Activated T-cell treated with anti-CD3 and anti-CD28 coated beads, Interleukin-2, amount 50 U/mL, for 4 hours (primary cell): ENCODE data around the gene ISL2. TPM values are rescaled to one million over a fixed set of nuclear protein-coding genes. Genes with fewer than 3 reads are reported as not detected.
"Not testable (repeated sequence)": the region's sequence is repeated elsewhere in the genome, so short reads cannot be mapped to it uniquely, and the experiment has no call there.

Experiments
- ATAC-seq, 2 donors: fragments of 200-7000 bp; cut with Tn5 transposase; one replicate each; pipeline ENCODE4 v1.10.0; 2021
- DNase-seq: peaks from one replicate; pipeline ENCODE4 v3.0.0-alpha.2; 2020
- H3K27me3 Mint-ChIP-seq: one replicate; pipeline ENCODE4 v1.8.0; 2021; ENCODE audit warnings: low read depth, mixed read lengths
- H3K36me3 Mint-ChIP-seq: one replicate; pipeline ENCODE4 v1.8.0; 2022; ENCODE audit warnings: mixed read lengths; ENCODE audit not compliant: insufficient read depth
- H3K4me1 Mint-ChIP-seq: one replicate; pipeline ENCODE4 v1.8.0; 2021; ENCODE audit warnings: low read depth, mixed read lengths
- H3K4me3 Mint-ChIP-seq: one replicate; pipeline ENCODE4 v1.8.0; 2021; ENCODE audit warnings: mild to moderate bottlenecking, moderate library complexity, mixed read lengths
- H3K9me3 Mint-ChIP-seq: one replicate; pipeline ENCODE4 v1.8.0; 2021; ENCODE audit warnings: mixed read lengths
- total RNA-seq, 3 donors: library from RNA; stranded (reverse); gene quantifications; one replicate each; pipeline ENCODE4 v1.2.1, GENCODE V29; 2021

Gene ISL2
- under 1 TPM in 1 of 3 donors, not detected in 2; 0.11 TPM for total RNA-seq

- Mint-ChIP-seq H3K4me1 (peaks cover 46% of the 10 kb centered on the region), H3K4me3 (peak within 1 kb of the TSS; percentile 77), H3K36me3 (no peaks in the 10 kb centered on the region), H3K9me3 (no peaks in the 10 kb centered on the region), H3K27me3 (peaks cover 80% of the 10 kb centered on the region)
- ATAC-seq: peak; percentile 8 to 13
- DNase-seq: peak; percentile 55
Observed at GRCh38 chr15:76336254-76337058, at the start of gene ISL2. Gene ISL2 (plus strand): TSS chr15:76336773. CDS start chr15:76336884, 111 bp downstream.

GRCh38 chr15:76289582-76289981, 47.0 kb upstream of the ISL2 start:
- no peak for DNase-seq
- Mint-ChIP-seq H3K27me3 (no peaks in the 10 kb centered on the region), H3K4me3 (no peak overlapping the region), H3K9me3 (no peaks in the 10 kb centered on the region), H3K4me1 (peaks cover 37% of the 10 kb centered on the region), H3K36me3 (peaks cover 25% of the 10 kb centered on the region)
- no peak for ATAC-seq

DNA sequence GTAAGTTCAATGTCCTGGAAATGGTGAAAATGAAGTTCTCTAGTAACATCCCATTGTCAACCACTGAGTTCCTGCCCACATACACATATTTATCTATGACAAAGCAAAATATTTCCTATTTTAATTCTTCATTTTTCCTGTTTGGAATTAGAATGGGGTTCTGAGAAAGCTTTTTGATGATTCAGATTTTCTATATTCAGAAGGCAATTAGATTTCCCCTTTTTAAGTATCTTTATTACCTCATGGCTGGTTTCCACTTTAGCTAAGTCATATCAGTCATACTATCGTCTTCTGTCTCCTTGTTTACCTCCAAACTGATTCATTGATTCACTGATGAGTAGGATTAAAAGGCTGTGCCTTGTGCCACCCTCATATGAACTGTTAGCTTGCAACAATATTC, 43.2 kb upstream of the ISL2 start:
- no peak overlapping the region for H3K4me3 Mint-ChIP-seq
- DNase-seq (no peak), ATAC-seq (peak; percentile 96)
- H3K27me3 Mint-ChIP-seq: no peaks in the 10 kb centered on the region
- no peaks in the 10 kb centered on the region for H3K9me3 Mint-ChIP-seq
- peaks cover 17% of the 10 kb centered on the region for H3K36me3 Mint-ChIP-seq
- H3K4me1 Mint-ChIP-seq: peaks cover 33% of the 10 kb centered on the region

DNA sequence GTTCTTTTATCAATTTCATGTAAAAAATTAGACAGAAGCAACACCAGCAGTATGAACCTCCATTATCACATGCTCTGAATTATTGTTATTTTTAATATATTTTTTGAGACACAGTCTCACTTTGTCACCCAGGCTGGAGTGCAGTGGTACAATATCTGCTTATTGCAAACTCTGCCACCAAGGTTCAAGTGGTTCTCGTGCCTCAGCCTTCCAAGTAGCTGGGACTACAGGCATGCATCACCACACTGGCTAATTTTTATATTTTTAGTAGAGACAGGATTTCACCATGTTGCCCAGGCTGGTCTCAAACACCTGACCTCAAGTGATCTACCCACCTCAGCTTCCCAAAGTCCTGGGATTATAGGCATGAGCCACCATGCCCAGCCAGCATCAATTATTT, 42.1 kb upstream of the ISL2 start:
- H3K9me3 Mint-ChIP-seq, ATAC-seq, H3K4me3 Mint-ChIP-seq, DNase-seq, H3K27me3 Mint-ChIP-seq: not testable (repeated sequence)
- peaks cover 33% of the 10 kb centered on the region for H3K4me1 Mint-ChIP-seq
- peaks cover 17% of the 10 kb centered on the region for H3K36me3 Mint-ChIP-seq

- no peak overlapping the region for H3K4me3 Mint-ChIP-seq
- peaks cover 33% of the 10 kb centered on the region for H3K4me1 Mint-ChIP-seq
- ATAC-seq (no peak), DNase-seq (no peak)
- no peaks in the 10 kb centered on the region for H3K9me3 Mint-ChIP-seq
- H3K27me3 Mint-ChIP-seq: no peaks in the 10 kb centered on the region
- peaks cover 8% of the 10 kb centered on the region for H3K36me3 Mint-ChIP-seq
Observed at GRCh38 chr15:76296849-76297248, 39.7 kb upstream of the ISL2 start.

GRCh38 chr15:76297951-76298350, 38.6 kb upstream of the ISL2 start:
- ATAC-seq, H3K4me3 Mint-ChIP-seq, H3K9me3 Mint-ChIP-seq, H3K27me3 Mint-ChIP-seq, DNase-seq, H3K36me3 Mint-ChIP-seq: not testable (repeated sequence)
- H3K4me1 Mint-ChIP-seq: peaks cover 27% of the 10 kb centered on the region

DNA sequence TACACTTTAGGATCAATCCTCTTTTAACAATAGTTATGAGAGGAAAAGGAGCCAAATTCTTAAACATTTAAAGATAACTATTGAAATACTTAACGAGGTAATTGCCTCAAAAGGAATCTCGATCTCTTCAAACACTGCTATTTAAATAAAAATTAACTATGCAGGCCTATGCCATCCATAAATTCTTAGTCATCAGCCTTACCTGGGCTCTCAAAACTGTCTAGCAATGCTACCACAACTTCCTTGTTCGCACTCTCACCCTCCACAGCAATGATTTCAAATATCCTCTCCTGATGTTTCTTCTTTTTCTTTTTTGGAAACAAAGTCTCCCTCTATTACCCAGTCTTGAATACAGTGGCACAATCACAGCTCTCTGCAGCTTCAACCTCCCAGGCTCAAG, 37.6 kb upstream of the ISL2 start:
- no peak overlapping the region for H3K4me3 Mint-ChIP-seq
- no peaks in the 10 kb centered on the region for H3K27me3 Mint-ChIP-seq
- H3K9me3 Mint-ChIP-seq: no peaks in the 10 kb centered on the region
- peaks cover 22% of the 10 kb centered on the region for H3K4me1 Mint-ChIP-seq
- H3K36me3 Mint-ChIP-seq: no peaks in the 10 kb centered on the region
- ATAC-seq (no peak), DNase-seq (no peak)

GRCh38 chr15:76299786-76300185, 36.8 kb upstream of the ISL2 start:
- no peak overlapping the region for H3K4me3 Mint-ChIP-seq
- no peaks in the 10 kb centered on the region for H3K9me3 Mint-ChIP-seq
- no peaks in the 10 kb centered on the region for H3K27me3 Mint-ChIP-seq
- no peaks in the 10 kb centered on the region for H3K36me3 Mint-ChIP-seq
- DNase-seq (no peak), ATAC-seq (no peak)
- peaks cover 19% of the 10 kb centered on the region for H3K4me1 Mint-ChIP-seq

DNA sequence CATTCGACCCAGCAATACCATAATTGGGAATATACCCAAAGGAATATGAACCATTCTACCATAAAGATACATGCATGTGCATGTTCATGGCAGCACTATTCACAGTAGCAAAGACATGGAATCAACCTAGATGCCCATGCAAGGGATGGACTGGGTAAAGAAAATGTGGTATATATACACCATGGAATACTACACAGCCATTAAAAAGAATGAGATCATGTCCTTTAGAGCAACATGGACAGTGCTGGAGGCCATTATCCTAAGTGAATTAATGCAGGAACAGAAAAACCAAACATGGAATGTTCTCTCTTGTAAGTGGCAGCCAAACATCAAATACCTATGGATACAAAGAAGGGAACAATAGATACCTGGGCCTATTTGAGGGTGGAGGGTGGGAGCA, 32.7 kb upstream of the ISL2 start:
- peaks cover 4% of the 10 kb centered on the region for H3K36me3 Mint-ChIP-seq
- H3K9me3 Mint-ChIP-seq: peaks cover 4% of the 10 kb centered on the region
- no peak for DNase-seq
- ATAC-seq: no peak
- H3K27me3 Mint-ChIP-seq: no peaks in the 10 kb centered on the region
- H3K4me3 Mint-ChIP-seq: no peak overlapping the region
- H3K4me1 Mint-ChIP-seq: peaks cover 27% of the 10 kb centered on the region

- no peak for DNase-seq
- peaks cover 4% of the 10 kb centered on the region for H3K36me3 Mint-ChIP-seq
- H3K27me3 Mint-ChIP-seq: no peaks in the 10 kb centered on the region
- peak overlapping the region; percentile 89 for H3K4me3 Mint-ChIP-seq
- ATAC-seq: no peak
- peaks cover 4% of the 10 kb centered on the region for H3K9me3 Mint-ChIP-seq
- H3K4me1 Mint-ChIP-seq: peaks cover 32% of the 10 kb centered on the region
Observed at GRCh38 chr15:76309601-76310330, 26.8 kb upstream of the ISL2 start.

GRCh38 chr15:76310475-76311099, 26.0 kb upstream of the ISL2 start:
- Mint-ChIP-seq H3K4me3 (peak overlapping the region; percentile 89), H3K27me3 (peaks cover 2% of the 10 kb centered on the region), H3K4me1 (peaks cover 28% of the 10 kb centered on the region), H3K9me3 (no peaks in the 10 kb centered on the region), H3K36me3 (no peaks in the 10 kb centered on the region)
- ATAC-seq: peak in 1 of 2 donors; percentile 9
- no peak for DNase-seq

GRCh38 chr15:76311100-76311953, 25.2 kb upstream of the ISL2 start, which contains the start of gene ETFA:
Gene ETFA (minus strand): TSS chr15:76311469. CDS start chr15:76311388, 81 bp downstream.
- Mint-ChIP-seq H3K4me1 (peaks cover 25% of the 10 kb centered on the region), H3K27me3 (peaks cover 2% of the 10 kb centered on the region)

DNA sequence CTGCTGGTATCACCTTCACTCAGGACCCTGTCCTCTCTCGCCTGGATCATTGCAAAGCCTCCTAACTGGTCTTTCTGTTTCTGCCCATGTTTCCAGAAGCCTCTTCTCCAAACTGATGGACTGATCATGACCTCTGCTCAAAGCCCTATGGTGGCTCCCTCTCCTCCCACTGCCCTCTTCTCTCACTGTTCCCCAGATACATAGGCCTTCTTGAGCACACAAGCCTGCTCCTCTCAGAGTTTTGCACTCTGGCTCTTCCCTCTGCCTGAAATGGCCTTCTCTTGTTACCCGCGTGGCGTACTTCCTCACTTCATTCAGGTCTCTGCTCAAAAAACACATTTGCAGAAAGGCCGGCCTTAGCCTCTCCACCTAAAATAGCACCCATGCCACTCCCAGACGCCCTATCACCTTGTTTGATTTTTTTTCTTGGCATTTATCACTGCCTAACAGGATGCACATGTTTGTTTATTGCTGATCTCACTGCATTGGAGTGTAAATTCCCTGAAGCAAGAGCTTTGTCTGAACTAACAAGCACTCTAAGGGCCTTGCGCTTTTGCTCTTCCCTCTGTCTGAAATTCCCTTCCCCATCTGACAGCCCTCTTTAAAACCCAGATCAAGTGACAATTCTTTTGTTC, 23.9 kb upstream of the ISL2 start:
- no peak for DNase-seq
- no peaks in the 10 kb centered on the region for H3K9me3 Mint-ChIP-seq
- ATAC-seq: no peak
- H3K4me1 Mint-ChIP-seq: peaks cover 21% of the 10 kb centered on the region
- peak overlapping the region; percentile 22 for H3K4me3 Mint-ChIP-seq
- peaks cover 2% of the 10 kb centered on the region for H3K27me3 Mint-ChIP-seq
- no peaks in the 10 kb centered on the region for H3K36me3 Mint-ChIP-seq

More at GRCh38 chr15:76311100-76311953, 25.2 kb upstream of the ISL2 start, which contains the start of gene ETFA:
- DNase-seq: peak; percentile 86
- Mint-ChIP-seq H3K4me3 (peak within 1 kb of the TSS; percentile 89), H3K9me3 (no peaks in the 10 kb centered on the region), H3K36me3 (no peaks in the 10 kb centered on the region)
- peak; percentile 100 for ATAC-seq
